Renal cortex interstitium (tissue), 11 donors: ENCODE data around the gene WDR70. TPM values are rescaled to one million over a fixed set of nuclear protein-coding genes. Genes with fewer than 3 reads are reported as not detected.
"Not testable (repeated sequence)": the region's sequence is repeated elsewhere in the genome, so short reads cannot be mapped to it uniquely, and the experiment has no call there.

Experiments used
- DNase-seq, 11 donors: peaks; one replicate each; pipeline ENCODE4 v3.0.0-alpha.2; 2013; ENCODE audit warnings: low read depth in 9 of 11, low spot score in 4 of 11; ENCODE audit errors: extremely low read depth in 1 of 11
- polyA plus RNA-seq, 3 donors: library from polyadenylated mRNA; unstranded; fragments of 120-200 nt; gene quantifications; one replicate each; pipeline ENCODE4 v1.2.1, GENCODE V29; 2013; ENCODE audit not compliant: insufficient read length in 3 of 3

WDR70 gene
- polyA plus RNA-seq, 3 donors, result 47.0 to 56.5 (median 53.3) TPM

GRCh38 chr5:37660319-37660718 is 281.2 kb downstream of the WDR70 start:
- no peak for DNase-seq

DNA sequence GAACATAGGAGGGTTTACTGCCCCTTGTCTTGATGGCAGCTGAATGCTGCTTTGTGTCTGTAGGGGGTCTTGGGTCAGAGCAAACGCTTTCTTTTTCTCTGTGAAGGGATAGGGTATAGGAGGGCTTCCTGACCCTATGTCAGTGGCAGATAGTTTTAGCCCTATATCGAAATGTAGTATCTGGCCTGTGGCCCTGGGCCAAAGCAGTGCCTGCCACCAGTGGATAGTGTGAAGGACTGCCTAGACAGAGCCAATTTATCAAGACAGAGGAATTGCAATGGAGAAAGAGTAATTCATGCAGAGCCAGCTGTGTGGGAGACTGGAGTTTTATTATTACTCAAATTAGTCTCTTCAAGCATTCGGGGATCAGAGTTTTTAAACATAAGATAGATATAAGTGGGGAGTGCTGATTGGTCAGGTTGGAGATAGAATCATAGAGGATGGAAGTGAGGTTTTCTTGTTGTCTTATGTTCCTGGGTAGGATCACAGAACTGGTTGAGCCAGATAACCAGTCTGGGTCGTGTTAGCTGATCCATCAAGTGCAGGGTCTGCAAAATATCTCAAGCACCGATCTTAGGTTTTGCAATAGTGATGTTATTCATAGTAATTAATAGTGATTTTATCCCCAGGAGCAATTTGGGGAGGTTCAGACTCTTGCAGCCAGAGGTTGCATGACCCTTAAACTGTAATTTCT is 282.3 kb downstream of the WDR70 start:
- DNase-seq, result no peak

DNA sequence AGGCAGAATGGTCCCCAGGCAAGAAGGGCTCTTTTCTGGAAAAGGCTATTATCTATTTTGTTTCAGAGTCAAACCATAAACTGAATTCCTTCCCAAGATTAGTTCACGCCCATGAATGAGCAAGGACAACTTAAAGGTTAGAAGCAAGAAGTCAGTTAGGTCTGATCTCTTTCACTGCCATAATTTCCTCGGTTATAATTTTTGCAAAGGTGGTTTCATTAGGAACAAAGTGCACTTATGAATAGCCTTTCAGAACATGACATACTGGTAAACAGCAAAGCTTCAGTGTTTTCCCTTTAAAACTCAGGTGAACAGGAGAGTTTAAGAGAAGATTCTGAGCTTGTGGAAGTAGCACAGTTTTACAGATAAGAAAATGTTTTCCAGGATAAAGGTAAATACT is 282.8 kb downstream of the WDR70 start:
- DNase-seq, result no peak

GRCh38 chr5:37662362-37662761 is 283.2 kb downstream of the WDR70 start:
- no peak for DNase-seq

GRCh38 chr5:37662789-37663485 is 283.8 kb downstream of the WDR70 start:
- DNase-seq, result no peak

DNA sequence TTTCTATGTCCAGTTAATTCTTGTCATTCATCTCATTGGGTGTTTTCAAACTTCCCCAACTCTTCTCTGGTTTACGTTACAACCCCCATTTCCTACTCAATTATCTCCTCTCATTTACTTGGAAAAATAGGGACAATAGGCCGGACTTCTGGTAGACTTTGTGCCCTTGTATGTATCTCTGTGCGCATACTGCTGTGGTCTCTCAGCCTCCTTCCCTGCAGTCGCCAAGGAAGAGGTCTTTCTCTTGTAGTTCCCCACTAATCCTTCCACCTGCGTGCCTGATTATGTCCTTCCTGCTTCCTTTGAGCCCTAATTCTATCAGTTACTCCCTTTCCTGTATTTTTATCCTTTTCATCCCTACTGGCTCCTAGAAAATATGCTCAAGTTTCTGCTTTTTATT is 284.4 kb downstream of the WDR70 start:
- no peak for DNase-seq

DNA sequence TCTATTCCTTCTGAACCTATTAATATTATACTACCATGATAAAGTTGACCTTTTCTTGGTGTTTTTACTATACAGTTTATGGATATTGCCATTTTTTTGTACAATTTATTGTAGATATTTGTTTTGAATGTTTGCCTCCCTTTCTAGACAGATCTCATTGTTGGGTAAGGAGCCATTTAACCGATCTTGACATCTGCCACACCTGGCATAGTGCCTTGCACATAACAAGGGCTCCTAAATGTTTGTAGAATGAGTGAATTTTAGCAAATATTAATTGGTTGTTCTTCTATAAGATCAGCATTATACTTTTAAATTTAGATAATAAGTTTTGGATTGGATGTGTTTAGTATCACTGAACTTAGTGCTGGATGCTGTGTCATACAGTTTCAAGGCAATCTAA is 285.4 kb downstream of the WDR70 start:
- no peak for DNase-seq

DNA sequence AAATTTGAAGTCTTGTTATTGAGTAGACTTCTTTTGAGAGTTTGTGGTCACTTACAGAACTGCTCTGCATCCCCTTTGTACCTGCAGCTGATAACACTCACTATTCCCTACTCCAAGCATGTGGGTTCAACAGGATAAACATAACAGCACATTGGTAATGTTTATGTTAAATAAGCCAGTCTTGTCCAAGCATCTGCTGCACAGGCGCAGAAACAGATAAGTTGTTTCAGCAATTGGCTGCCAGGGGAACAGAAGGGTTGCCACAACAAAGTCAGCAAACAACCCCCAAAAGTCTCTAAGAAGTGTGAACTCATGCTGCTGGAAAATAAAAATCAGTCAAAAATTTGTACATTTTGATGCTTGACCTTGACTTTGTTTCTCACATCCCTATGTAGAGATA is 286.2 kb downstream of the WDR70 start:
- no peak for DNase-seq

DNA sequence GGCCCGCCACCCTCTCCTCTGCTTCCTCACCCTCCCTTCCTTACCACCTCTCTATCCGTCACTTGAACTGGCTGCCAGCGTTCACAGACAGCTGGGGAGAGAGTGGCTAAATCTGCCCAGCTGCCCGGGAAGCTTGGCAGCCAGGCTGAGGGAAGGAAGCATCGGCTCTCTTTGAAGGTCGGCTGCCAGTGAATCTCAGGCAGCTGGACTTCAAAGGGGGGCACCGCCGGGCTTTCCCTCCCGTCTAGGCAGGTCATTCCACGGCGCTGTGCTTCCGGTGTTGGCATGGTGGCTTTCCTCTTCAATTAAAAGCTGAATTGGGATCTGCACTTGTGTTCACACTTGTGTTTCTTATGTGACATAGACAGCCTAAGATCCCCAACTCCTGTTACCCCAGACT is 286.8 kb downstream of the WDR70 start:
- peak; percentile 5 to 73 (median 42) for DNase-seq

DNA sequence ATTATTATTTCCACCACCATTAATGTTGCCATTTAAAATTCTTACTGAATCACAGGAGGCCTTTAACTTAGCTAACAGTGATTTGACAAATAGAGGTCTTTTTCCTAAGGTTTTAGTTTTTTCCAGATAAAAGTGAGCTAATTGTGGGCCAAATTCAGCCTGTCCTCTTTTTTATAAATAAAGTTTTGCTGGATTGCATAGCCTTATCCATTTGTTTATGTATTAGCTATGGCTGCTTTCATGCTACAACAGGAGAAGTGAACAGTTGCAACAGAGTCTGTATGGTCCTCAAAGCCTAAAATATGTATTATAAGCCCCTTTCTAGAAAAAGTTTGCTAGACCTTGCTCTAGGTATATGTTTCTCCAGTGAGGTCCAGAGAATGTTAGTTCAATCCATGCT is 288.3 kb downstream of the WDR70 start:
- DNase-seq, result no peak

DNA sequence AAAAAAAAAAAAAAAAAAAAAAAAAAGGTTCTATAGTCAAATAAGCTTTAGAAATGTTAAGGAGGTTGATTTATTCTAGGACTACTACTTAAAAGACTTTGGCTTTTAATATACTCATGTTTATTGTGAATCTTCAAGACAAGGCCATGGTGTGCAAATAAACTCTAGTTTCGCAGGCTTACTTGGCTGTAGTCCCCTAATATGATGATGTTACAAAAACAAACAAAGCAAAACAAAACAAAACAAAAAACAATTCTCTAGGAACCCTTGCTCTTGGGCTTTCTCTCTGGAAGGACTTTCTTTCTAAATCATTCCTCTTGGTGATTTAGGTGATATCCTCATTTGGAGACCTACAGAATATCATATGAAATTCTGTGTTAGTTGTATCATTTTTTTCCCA is 288.7 kb downstream of the WDR70 start:
- no peak for DNase-seq

GRCh38 chr5:37668524-37669047 is 289.5 kb downstream of the WDR70 start:
- no peak for DNase-seq

DNA sequence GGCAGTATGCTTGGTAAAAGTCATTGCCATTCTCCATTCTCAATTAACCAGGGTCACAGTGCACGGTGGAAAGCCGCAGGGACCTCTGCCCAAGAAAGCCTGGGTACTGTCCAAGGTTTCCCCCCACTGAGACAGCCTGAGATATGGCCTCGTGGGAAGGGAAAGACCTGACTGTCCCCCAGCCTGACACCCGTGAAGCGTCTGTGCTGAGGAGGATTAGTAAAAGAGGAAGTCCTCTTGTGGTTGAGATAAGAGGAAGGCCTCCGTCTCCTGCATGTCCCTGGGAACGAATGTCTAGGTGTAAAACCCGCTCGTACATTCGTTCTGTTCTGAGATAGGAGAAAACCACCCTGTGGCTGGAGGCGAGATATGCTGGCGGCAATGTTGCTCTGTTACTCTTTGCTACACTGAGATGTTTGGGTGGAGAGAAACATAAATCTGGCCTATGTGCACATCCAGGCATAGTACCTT is 293.0 kb downstream of the WDR70 start:
- not testable (repeated sequence) for DNase-seq

GRCh38 chr5:37674361-37674760 is 295.2 kb downstream of the WDR70 start:
- not testable (repeated sequence) for DNase-seq

GRCh38 chr5:37679326-37679725 is 300.2 kb downstream of the WDR70 start:
- not testable (repeated sequence) for DNase-seq

- DNase-seq, result not testable (repeated sequence)
Observed at GRCh38 chr5:37679903-37680302, 300.8 kb downstream of the WDR70 start.

GRCh38 chr5:37683072-37683471 is 304.0 kb downstream of the WDR70 start:
- DNase-seq, result no peak

DNA sequence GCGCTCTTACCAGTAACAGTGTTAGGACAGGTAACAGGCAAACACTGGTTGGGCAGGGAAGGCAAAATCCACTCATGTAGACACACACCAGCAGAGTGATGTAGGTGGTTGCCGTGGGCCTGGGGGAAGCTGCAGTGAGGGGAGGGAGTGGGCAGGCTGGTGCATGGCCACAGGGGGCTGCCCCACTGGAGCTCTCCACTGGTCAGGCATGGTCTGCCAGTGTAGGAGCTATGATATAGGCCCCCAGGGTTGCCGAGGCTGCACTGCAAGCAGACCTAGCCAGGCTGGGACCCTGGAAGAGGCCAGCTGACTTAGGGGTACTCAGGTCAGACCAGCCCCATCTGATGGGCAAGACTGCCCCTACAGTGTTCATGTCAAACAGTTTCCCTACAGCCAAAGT is 306.1 kb downstream of the WDR70 start:
- no peak for DNase-seq

- DNase-seq, result no peak
Observed at GRCh38 chr5:37685816-37686215, 306.7 kb downstream of the WDR70 start.

- DNase-seq, result not testable (repeated sequence)
Observed at GRCh38 chr5:37688925-37689324, 309.8 kb downstream of the WDR70 start.
